H1 (cell line): Measurements from ENCODE around the gene IL16. TPM values are rescaled to one million over a fixed set of nuclear protein-coding genes. Genes with fewer than 3 reads are reported as not detected.

Experiments
- CTCF ChIA-PET: fragments of 300-600 bp; sonication (Branson Sonifier 250); formaldehyde crosslinking; loops from one replicate; lab custom pipeline; 2021; ENCODE audit not compliant: partially characterized antibody; lab: Charles Lee
- POLR2A ChIA-PET: fragments of 300-600 bp; sonication (Branson Sonifier 250); formaldehyde crosslinking; loops from one replicate; lab custom pipeline; 2021; ENCODE audit warnings: inconsistent platforms; ENCODE audit not compliant: partially characterized antibody; lab: Charles Lee
- DNase-seq, 2 experiments: peaks; one replicate each; pipeline versions ENCODE4 v3.0.0 to v3.0.0-alpha.2; 2010 to 2022; ENCODE audit warnings: low spot score in 2 of 2, low read depth in 1 of 2, mixed read lengths in 1 of 2
- FAIRE-seq: peaks from 2 replicates; lab custom pipeline; 2011; peaks lifted over from hg19 to GRCh38; lab: Jason Lieb, UNC
- H2AFZ ChIP-seq: 2 replicates; pipeline ENCODE4 v1.8.1; 2012; ENCODE audit warnings: low read length, inconsistent platforms
- H2AK5ac ChIP-seq: 2 replicates; pipeline ENCODE4 v1.6.1; 2013; ENCODE audit warnings: low read depth, low read length
- H2BK120ac ChIP-seq: replicated peaks from 2 replicates; pipeline ENCODE3; 2013; ENCODE audit warnings: low read depth, low read length, inconsistent platforms
- H2BK12ac ChIP-seq: 2 replicates; pipeline ENCODE4 v1.6.1; 2013; ENCODE audit warnings: low read depth, low read length
- H2BK15ac ChIP-seq: 2 replicates; pipeline ENCODE4 v1.6.1; 2013; ENCODE audit warnings: low read length
- H2BK20ac ChIP-seq: 2 replicates; pipeline ENCODE4 v1.6.1; 2013; ENCODE audit warnings: low read length
- H2BK5ac ChIP-seq: 2 replicates; pipeline ENCODE4 v1.6.1; 2013; ENCODE audit warnings: low read depth, low read length
- H3K14ac ChIP-seq: 2 replicates; pipeline ENCODE4 v1.6.1; 2013; ENCODE audit warnings: inconsistent platforms; ENCODE audit not compliant: insufficient read length
- H3K18ac ChIP-seq: 2 replicates; pipeline ENCODE4 v1.6.1; 2013; ENCODE audit warnings: low read length; ENCODE audit errors: extremely low read depth
- H3K23ac ChIP-seq: 2 replicates; pipeline ENCODE4 v1.6.1; 2013; ENCODE audit warnings: inconsistent platforms; ENCODE audit not compliant: insufficient read length
- H3K23me2 ChIP-seq: 2 replicates; pipeline ENCODE4 v1.6.1; 2013; ENCODE audit warnings: low read depth, low read length
- H3K27ac ChIP-seq: 2 replicates; pipeline ENCODE4 v1.6.1; 2011; ENCODE audit warnings: low read depth, low read length, inconsistent platforms
- H3K27me3 ChIP-seq, 4 experiments: replicated peaks in 1 of 4; 1 replicate in 1 of 4; 2 replicates in 3 of 4; pipeline versions ENCODE4 v1.6.1 to v1.8.1; 2011 to 2013; ENCODE audit warnings: low read length in 3 of 4, mild to moderate bottlenecking in 3 of 4, inconsistent platforms in 2 of 4, mixed read lengths in 2 of 4, moderate library complexity in 1 of 4; ENCODE audit not compliant: control insufficient read depth in 3 of 4, insufficient read depth in 3 of 4; ENCODE audit errors: extremely low read depth in 1 of 4
- H3K36me3 ChIP-seq, 4 experiments: 2 replicates each; pipeline versions ENCODE4 v1.6.1 to v1.8.1; 2011 to 2013; ENCODE audit warnings: mild to moderate bottlenecking in 4 of 4, low read length in 3 of 4, moderate library complexity in 2 of 4, control low read depth in 1 of 4, inconsistent platforms in 1 of 4; ENCODE audit not compliant: insufficient read depth in 4 of 4, control insufficient read depth in 2 of 4
- H3K4ac ChIP-seq: replicated peaks from 2 replicates; pipeline ENCODE3; 2013; ENCODE audit warnings: low read length, low read depth, mixed read lengths, inconsistent platforms; ENCODE audit not compliant: insufficient read length
- H3K4me1 ChIP-seq, 4 experiments: replicated peaks in 1 of 4; 1 replicate in 1 of 4; 2 replicates in 3 of 4; pipeline versions ENCODE4 v1.6.1 to v1.8.1; 2011 to 2013; ENCODE audit warnings: low read length in 3 of 4, inconsistent platforms in 2 of 4, mixed read lengths in 1 of 4; ENCODE audit not compliant: insufficient read depth in 4 of 4, control insufficient read depth in 3 of 4
- H3K4me2 ChIP-seq, 2 experiments: 2 replicates each; pipeline versions ENCODE4 v1.6.1 to v1.8.1; 2011 to 2013; ENCODE audit warnings: low read depth in 2 of 2, low read length in 2 of 2, control low read depth in 1 of 2, inconsistent platforms in 1 of 2, mild to moderate bottlenecking in 1 of 2; ENCODE audit not compliant: insufficient read depth in 1 of 2
- H3K4me3 ChIP-seq, 4 experiments: fragments of 200-600, 300-600 bp in 1 of 4; sonication (generic), shearing (Covaris generic), sonication (Bioruptor Twin) in 1 of 4; 2 replicates each; pipeline versions ENCODE4 v1.5.1 to v1.8.1; 2011 to 2016; ENCODE audit warnings: low read length in 4 of 4, low read depth in 3 of 4, control low read depth in 2 of 4, inconsistent platforms in 2 of 4, mild to moderate bottlenecking in 2 of 4, mixed read lengths in 1 of 4, moderate library complexity in 1 of 4; ENCODE audit not compliant: insufficient read depth in 2 of 4; ENCODE audit errors: extremely low read depth in 1 of 4
- H3K56ac ChIP-seq: replicated peaks from 2 replicates; pipeline ENCODE3; 2013; ENCODE audit warnings: low read depth, mild to moderate bottlenecking, mixed read lengths, low read length, inconsistent platforms; ENCODE audit not compliant: insufficient read length
- H3K79me1 ChIP-seq: 2 replicates; pipeline ENCODE4 v1.6.1; 2013; ENCODE audit warnings: low read depth, low read length, control low read depth
- H3K79me2 ChIP-seq, 2 experiments: 2 replicates each; pipeline versions ENCODE4 v1.6.1 to v1.8.1; 2012 to 2013; ENCODE audit warnings: low read length in 2 of 2, mild to moderate bottlenecking in 2 of 2, inconsistent platforms in 1 of 2; ENCODE audit not compliant: insufficient read depth in 2 of 2, control insufficient read depth in 1 of 2
- H3K9ac ChIP-seq, 4 experiments: replicated peaks in 1 of 4; 1 replicate in 1 of 4; 2 replicates in 3 of 4; pipeline versions ENCODE4 v1.6.1 to v1.8.1; 2011 to 2013; ENCODE audit warnings: low read depth in 3 of 4, low read length in 3 of 4, control low read depth in 2 of 4, mild to moderate bottlenecking in 2 of 4, moderate library complexity in 2 of 4, inconsistent platforms in 1 of 4; ENCODE audit errors: extremely low read depth in 1 of 4
- H3K9me3 ChIP-seq, 2 experiments: 2 replicates each; pipeline versions ENCODE4 v1.6.1 to v1.8.1; 2012 to 2013; ENCODE audit warnings: mild to moderate bottlenecking in 2 of 2, moderate library complexity in 2 of 2, control low read depth in 1 of 2, inconsistent platforms in 1 of 2, low read depth in 1 of 2, low read length in 1 of 2, mixed read lengths in 1 of 2; ENCODE audit not compliant: insufficient read depth in 2 of 2
- H4K20me1 ChIP-seq, 2 experiments: replicated peaks in 1 of 2; 2 replicates each; pipeline versions ENCODE3 to v1.8.1; 2011 to 2013; ENCODE audit warnings: inconsistent platforms in 2 of 2, low read length in 2 of 2, mild to moderate bottlenecking in 1 of 2; ENCODE audit not compliant: insufficient read depth in 2 of 2, control insufficient read depth in 1 of 2
- H4K5ac ChIP-seq: 2 replicates; pipeline ENCODE4 v1.6.1; 2013; ENCODE audit warnings: low read length, low read depth, mixed read lengths, inconsistent platforms; ENCODE audit not compliant: insufficient read length
- H4K8ac ChIP-seq: 2 replicates; pipeline ENCODE4 v1.8.0; 2013; ENCODE audit warnings: mild to moderate bottlenecking, moderate library complexity, low read length, inconsistent platforms; ENCODE audit not compliant: insufficient read depth; ENCODE audit errors: extremely low read depth
- H4K91ac ChIP-seq: replicated peaks from 2 replicates; pipeline ENCODE3; 2013; ENCODE audit warnings: low read length, mixed read lengths, inconsistent platforms; ENCODE audit not compliant: insufficient read length
- ASH2L ChIP-seq: fragments of 200-600, 300-600 bp; sonication (generic); IDR thresholded peaks from one replicate; pipeline ENCODE4 v1.7.1; 2017; ENCODE audit warnings: low read length
- ATF2 ChIP-seq: IDR thresholded peaks from 2 replicates; pipeline ENCODE4 v1.6.1; 2012; ENCODE audit warnings: low read length, inconsistent platforms
- CBX5 ChIP-seq: fragments of 300-800, 300-1000 bp; sonication (generic); IDR thresholded peaks from 2 replicates; pipeline ENCODE4 v1.7.1; 2016; ENCODE audit warnings: antibody characterized with exemption, low read length, low read depth
- JUN ChIP-seq: IDR thresholded peaks from 2 replicates; pipeline ENCODE4 v1.6.1; 2011; ENCODE audit warnings: low read depth, mild to moderate bottlenecking, improper control_type of control experiment, low read length
- NANOG ChIP-seq: IDR thresholded peaks from 2 replicates; pipeline ENCODE4 v1.6.1; 2011; ENCODE audit warnings: low read length, low read depth, mild to moderate bottlenecking, inconsistent platforms; ENCODE audit not compliant: insufficient read depth, poor library complexity, severe bottlenecking
- PHF8 ChIP-seq: fragments of 200-600 bp; sonication (generic); conservative IDR thresholded peaks from 2 replicates; pipeline ENCODE4 v1.7.1; 2012; ENCODE audit warnings: low read depth, mild to moderate bottlenecking, inconsistent platforms, low read length, moderate library complexity
- RFX5 ChIP-seq: IDR thresholded peaks from 2 replicates; pipeline ENCODE4 v1.6.1; 2011; ENCODE audit warnings: low read depth, low read length, improper control_type of control experiment, borderline replicate concordance
- RXRA ChIP-seq: IDR thresholded peaks from 2 replicates; pipeline ENCODE4 v1.6.1; 2011; ENCODE audit warnings: low read depth, mild to moderate bottlenecking, low read length, moderate library complexity; ENCODE audit not compliant: insufficient read depth
- SUZ12 ChIP-seq: fragments of 200-600 bp; sonication (generic); IDR thresholded peaks from 2 replicates; pipeline ENCODE4 v1.6.1; 2012; ENCODE audit warnings: mild to moderate bottlenecking, inconsistent platforms, low read length, moderate library complexity, mixed read lengths
- WGBS, 2 experiments: shearing (Covaris generic) in 1 of 2; methylation state at CpG; one replicate each; pipeline versions ENCODE4 v1.1.6 to v1.1.7; 2013 to 2015; ENCODE audit warnings: low lambda C conversion rate in 2 of 2, mixed read lengths in 2 of 2, inconsistent platforms in 1 of 2, low coverage in 1 of 2, missing lambda C conversion rate in 1 of 2; ENCODE audit not compliant: insufficient replicate concordance in 2 of 2, insufficient coverage in 1 of 2, insufficient read length in 1 of 2; ENCODE audit errors: extremely low coverage in 1 of 2, missing lambda C conversion rate in 1 of 2; 5-methylcytosine and 5-hydroxymethylcytosine counted together
- polyA plus RNA-seq, 7 experiments: library from polyadenylated mRNA; depleted of rRNA in 3 of 7; stranded (reverse) in 5 of 7; unstranded in 2 of 7; fragments of >200 nt in 5 of 7; fragments of 200-250 nt in 2 of 7; gene quantifications; 1 replicate in 5 of 7; 2 replicates in 1 of 7; 4 replicates in 1 of 7; pipeline versions ENCODE4 v1.2.1 to v1.2.3, GENCODE V29; 2011 to 2013; ENCODE audit warnings: missing spikeins in 2 of 7, mixed read lengths in 2 of 7
- total RNA-seq: library from RNA; stranded (reverse); fragmentation: NEBNext Ultra II Directional; extraction: Animal tissue kit (Norgen Biotek cat#: 25700); gene quantifications from 2 replicates; pipeline ENCODE4 v1.2.1, GENCODE V29; 2021

Gene IL16
- total and polyA plus RNA-seq, 2 of the 8 experiments (the other 6 are each of a cell fraction or from before 2014, with no cell fraction given) = 0.03 to 0.09 TPM

GRCh38 chr15:81282911-81283310 lies 86.2 kb downstream of the IL16 start:
- Histone ChIP-seq H2BK20ac (no peak overlapping the region), H3K14ac (no peak overlapping the region), H4K20me1 (no peaks in the 10 kb centered on the region), H3K27ac (no peak overlapping the region), H3K79me2 (no peaks in the 10 kb centered on the region), H3K23me2 (no peaks in the 10 kb centered on the region), H3K56ac (no peak overlapping the region), H2BK120ac (no peak overlapping the region), H3K4ac (no peak overlapping the region), H3K79me1 (no peaks in the 10 kb centered on the region), H3K18ac (no peak overlapping the region), H2BK15ac (no peak overlapping the region), H3K4me1 (no peaks in the 10 kb centered on the region), H3K36me3 (no peaks in the 10 kb centered on the region), H2AK5ac (no peak overlapping the region), H3K23ac (no peak overlapping the region), H2BK5ac (no peak overlapping the region), H2AFZ (no peak overlapping the region), H3K9ac (no peak overlapping the region), H2BK12ac (no peak overlapping the region), H4K8ac (no peak overlapping the region; the same call in 1 of the 2 replicates), H3K4me2 (no peak overlapping the region), H4K91ac (no peak overlapping the region), H4K5ac (no peak overlapping the region), H3K9me3 (peaks cover 0 to 7% of the 10 kb centered on the region in 2 experiments; a peak in 1 of 4 replicates), H3K4me3 (no peak overlapping the region), H3K27me3 (no peaks in the 10 kb centered on the region)
- ChIA-PET POLR2A (no interaction called here), CTCF (interaction anchor here (0.6 to 2.1 kb wide), 9 partner anchors 8 to 127 kb away, joined by 3 to 7 read pairs (median 3); no protein-coding TSS in a partner anchor)
- 81% methylated on average over 5 of the region's 5 CpGs; no CpG with 5 or more reads in 1 of the 2 experiments for whole genome bisulfite sequencing, 2 experiments
- FAIRE-seq (no peak), DNase-seq (no peak)
- no peak for TF ChIP-seq ASH2L
- TF ChIP-seq RXRA = no peak
- TF ChIP-seq CBX5 = no peak
- TF ChIP-seq ATF2 = no peak
- TF ChIP-seq PHF8 = no peak
- no peak for TF ChIP-seq SUZ12
- no peak for TF ChIP-seq JUN
- no peak for TF ChIP-seq RFX5
- no peak for TF ChIP-seq NANOG
